ENCODE results near the gene CYP4A22.
"Not testable (repeated sequence)": the region's sequence is repeated elsewhere in the genome, so short reads cannot be mapped to it uniquely, and the experiment has no call there.

Gene CYP4A22

DNA sequence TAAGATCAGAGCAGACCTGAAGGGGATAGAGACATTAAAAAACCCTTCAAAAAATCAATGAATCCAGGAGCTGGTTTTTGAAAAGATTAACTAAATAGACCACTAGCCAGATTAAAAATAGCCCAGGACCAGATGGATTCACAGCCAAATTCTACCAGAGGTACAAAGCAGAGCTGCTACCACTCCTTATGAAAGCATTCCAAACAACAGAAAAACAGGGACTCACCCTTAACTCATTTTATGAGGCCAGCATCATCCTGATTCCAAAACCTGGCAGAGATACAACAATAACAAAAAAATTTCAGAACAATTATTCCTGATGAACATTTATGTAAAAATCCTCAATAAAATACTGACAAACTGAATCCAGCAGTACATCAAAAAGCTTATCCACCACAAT lies 19.2 kb downstream of the CYP4A22 start:
- H3K27me3 ChIP-seq (ENCODE audit: control insufficient read depth in 1 of 2, insufficient read depth in 2 of 2, low read length in 2 of 2); H3K36me3 ChIP-seq (ENCODE audit: control insufficient read depth in 1 of 2, insufficient read depth in 2 of 2, low read length in 2 of 2); H3K9me3 ChIP-seq (ENCODE audit: control insufficient read depth in 1 of 2, low read length in 2 of 2); H3K9ac ChIP-seq (ENCODE audit: low read depth in 1 of 2, low read length in 2 of 2); H3K4me1 ChIP-seq (ENCODE audit: control insufficient read depth in 1 of 2, insufficient read depth in 2 of 2, low read length in 2 of 2); H3K4me3 ChIP-seq (ENCODE audit: low read depth in 1 of 2, low read length in 2 of 2); H3K27ac ChIP-seq (ENCODE audit: low read depth, low read length): not testable (repeated sequence)

DNA sequence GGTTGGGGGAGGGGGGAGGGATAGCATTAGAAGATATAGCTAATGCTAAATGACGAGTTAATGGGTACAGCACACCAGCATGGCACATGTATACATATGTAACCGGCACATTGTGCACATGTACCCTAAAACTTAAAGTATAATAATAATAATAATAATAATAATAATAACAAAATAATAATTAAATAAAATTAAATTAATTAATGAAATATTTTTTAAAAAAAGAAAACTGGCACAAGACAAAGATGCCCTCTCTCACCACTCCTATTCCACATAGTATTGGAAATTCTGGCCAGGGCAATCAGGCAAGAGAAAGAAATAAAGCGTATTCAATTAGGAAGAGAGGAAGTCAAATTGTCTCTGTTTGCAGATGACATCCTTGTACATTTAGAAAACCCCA lies 20.7 kb downstream of the CYP4A22 start:
- H3K9me3 ChIP-seq (ENCODE audit: control insufficient read depth in 1 of 2, low read length in 2 of 2); H3K4me1 ChIP-seq (ENCODE audit: control insufficient read depth in 1 of 2, insufficient read depth in 2 of 2, low read length in 2 of 2); H3K27me3 ChIP-seq (ENCODE audit: control insufficient read depth in 1 of 2, insufficient read depth in 2 of 2, low read length in 2 of 2); H3K27ac ChIP-seq (ENCODE audit: low read depth, low read length); H3K4me3 ChIP-seq (ENCODE audit: low read depth in 1 of 2, low read length in 2 of 2); H3K36me3 ChIP-seq (ENCODE audit: control insufficient read depth in 1 of 2, insufficient read depth in 2 of 2, low read length in 2 of 2); H3K9ac ChIP-seq (ENCODE audit: low read depth in 1 of 2, low read length in 2 of 2): not testable (repeated sequence)

DNA sequence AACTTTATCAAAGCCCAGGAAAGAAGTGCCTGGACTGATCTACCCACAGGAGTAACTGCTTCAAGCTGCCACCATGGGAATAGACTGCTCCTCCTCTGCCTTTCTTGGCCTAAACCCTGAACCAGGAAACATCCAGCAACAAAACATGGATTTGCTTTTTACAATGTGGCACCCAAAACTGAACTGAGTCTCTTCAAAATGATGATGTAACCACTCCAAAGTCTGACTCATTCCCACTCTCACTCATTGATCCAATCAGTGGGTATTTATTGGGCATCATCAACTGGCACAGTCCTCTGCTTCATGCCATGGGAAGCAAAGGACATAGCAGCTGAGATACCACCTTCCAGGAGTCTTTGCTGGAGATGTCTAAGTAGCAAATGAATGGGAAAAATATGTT lies 23.5 kb downstream of the CYP4A22 start:
- Histone ChIP-seq H3K4me1 (ENCODE audit: control insufficient read depth in 1 of 2, insufficient read depth in 2 of 2, low read length in 2 of 2) (no peaks in the 10 kb centered on the region), H3K9me3 (ENCODE audit: control insufficient read depth in 1 of 2, low read length in 2 of 2) (no peaks in the 10 kb centered on the region), H3K9ac (ENCODE audit: low read depth in 1 of 2, low read length in 2 of 2) (no peak overlapping the region), H3K36me3 (ENCODE audit: control insufficient read depth in 1 of 2, insufficient read depth in 2 of 2, low read length in 2 of 2) (no peaks in the 10 kb centered on the region), H3K27me3 (ENCODE audit: control insufficient read depth in 1 of 2, insufficient read depth in 2 of 2, low read length in 2 of 2) (no peaks in the 10 kb centered on the region), H3K27ac (ENCODE audit: low read depth, low read length) (no peak overlapping the region), H3K4me3 (ENCODE audit: low read depth in 1 of 2, low read length in 2 of 2) (no peak overlapping the region)

DNA sequence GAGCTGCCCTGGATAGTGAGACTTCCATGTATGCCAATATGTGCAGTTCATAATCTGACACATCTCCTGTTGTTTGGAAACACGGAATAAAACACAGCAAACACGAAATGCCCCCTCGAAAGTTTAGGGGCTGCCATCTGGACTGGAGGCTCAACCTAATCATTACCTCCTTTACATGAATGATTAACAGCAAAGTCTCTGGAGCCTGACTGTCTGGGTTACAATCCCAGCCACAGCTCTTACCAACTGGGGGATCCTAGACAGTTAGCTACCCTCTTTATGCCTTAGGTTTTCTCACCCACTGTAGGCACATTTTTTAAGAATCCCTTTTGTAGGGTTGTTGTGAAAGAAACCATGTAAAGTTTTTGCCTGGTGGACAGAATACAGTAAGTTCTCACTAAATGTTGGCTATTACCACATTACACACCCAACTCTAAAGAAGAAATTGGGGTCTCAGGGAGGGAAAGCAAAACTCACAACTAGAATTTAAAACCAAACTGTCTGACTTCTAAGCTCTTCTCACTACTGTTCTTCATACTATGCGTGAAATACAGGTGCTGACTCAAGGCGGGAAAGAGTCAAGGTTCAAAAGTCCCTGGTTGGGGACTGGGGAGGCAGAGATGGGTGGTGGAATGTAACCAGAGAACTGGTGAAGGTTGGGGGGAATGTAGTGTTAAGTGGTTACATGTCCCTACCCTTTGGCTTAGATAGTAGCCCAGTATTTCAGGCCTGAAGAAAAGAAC lies 24.2 kb downstream of the CYP4A22 start:
- Histone ChIP-seq H3K4me1 (ENCODE audit: control insufficient read depth in 1 of 2, insufficient read depth in 2 of 2, low read length in 2 of 2) (no peaks in the 10 kb centered on the region), H3K27ac (ENCODE audit: low read depth, low read length) (no peak overlapping the region), H3K27me3 (ENCODE audit: control insufficient read depth in 1 of 2, insufficient read depth in 2 of 2, low read length in 2 of 2) (no peaks in the 10 kb centered on the region), H3K9ac (ENCODE audit: low read depth in 1 of 2, low read length in 2 of 2) (no peak overlapping the region), H3K36me3 (ENCODE audit: control insufficient read depth in 1 of 2, insufficient read depth in 2 of 2, low read length in 2 of 2) (no peaks in the 10 kb centered on the region), H3K9me3 (ENCODE audit: control insufficient read depth in 1 of 2, low read length in 2 of 2) (no peaks in the 10 kb centered on the region), H3K4me3 (ENCODE audit: low read depth in 1 of 2, low read length in 2 of 2) (no peak overlapping the region)

DNA sequence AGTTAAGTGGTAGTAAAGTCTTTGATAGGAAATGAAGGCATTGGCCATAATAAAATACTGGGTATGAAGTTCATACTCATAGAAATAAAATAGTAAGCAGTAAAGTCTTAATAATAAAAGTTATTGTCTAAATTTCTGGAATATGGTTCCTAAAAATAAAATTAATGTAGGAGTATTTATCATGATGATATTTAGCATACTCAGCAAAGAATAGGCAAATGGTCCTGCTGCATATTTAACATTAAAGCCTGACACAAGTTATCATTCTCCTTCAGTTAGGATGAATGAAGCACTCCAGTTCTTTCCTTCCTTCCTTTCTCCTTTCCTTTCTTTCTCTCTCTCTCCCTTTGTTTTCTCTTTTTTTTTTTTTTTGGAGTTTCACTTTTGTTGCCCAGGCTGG lies 27.3 kb downstream of the CYP4A22 start:
- H3K9ac ChIP-seq (ENCODE audit: low read depth in 1 of 2, low read length in 2 of 2): no peak overlapping the region
- H3K27me3 ChIP-seq (ENCODE audit: control insufficient read depth in 1 of 2, insufficient read depth in 2 of 2, low read length in 2 of 2): no peaks in the 10 kb centered on the region
- no peaks in the 10 kb centered on the region for H3K36me3 ChIP-seq (ENCODE audit: control insufficient read depth in 1 of 2, insufficient read depth in 2 of 2, low read length in 2 of 2)
- no peak overlapping the region for H3K4me3 ChIP-seq (ENCODE audit: low read depth in 1 of 2, low read length in 2 of 2)
- H3K4me1 ChIP-seq (ENCODE audit: control insufficient read depth in 1 of 2, insufficient read depth in 2 of 2, low read length in 2 of 2): no peaks in the 10 kb centered on the region
- H3K27ac ChIP-seq (ENCODE audit: low read depth, low read length): no peak overlapping the region
- no peaks in the 10 kb centered on the region for H3K9me3 ChIP-seq (ENCODE audit: control insufficient read depth in 1 of 2, low read length in 2 of 2)

DNA sequence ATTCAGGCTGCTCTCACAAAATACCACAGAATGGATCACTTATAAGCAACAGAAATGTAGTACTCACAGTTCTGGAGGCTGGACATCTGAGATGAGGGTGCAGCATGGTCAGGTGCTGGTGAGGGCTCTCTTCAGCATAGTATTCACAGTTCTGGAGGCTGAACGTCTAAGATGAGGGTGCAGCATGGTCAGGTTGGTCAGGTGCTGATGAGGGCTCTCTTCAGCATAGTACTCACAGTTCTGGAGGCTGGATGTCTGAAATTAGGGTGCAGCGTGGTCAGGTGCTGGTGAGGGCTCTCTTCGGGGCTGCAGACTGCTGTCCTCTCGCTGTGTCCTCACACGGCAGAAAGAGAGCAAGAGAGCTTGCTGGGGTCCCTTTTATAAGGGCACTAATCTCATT lies 35.5 kb downstream of the CYP4A22 start:
- Histone ChIP-seq H3K9me3 (ENCODE audit: control insufficient read depth in 1 of 2, low read length in 2 of 2) (no peaks in the 10 kb centered on the region), H3K27ac (ENCODE audit: low read depth, low read length) (no peak overlapping the region), H3K4me1 (ENCODE audit: control insufficient read depth in 1 of 2, insufficient read depth in 2 of 2, low read length in 2 of 2) (no peaks in the 10 kb centered on the region), H3K4me3 (ENCODE audit: low read depth in 1 of 2, low read length in 2 of 2) (no peak overlapping the region), H3K27me3 (ENCODE audit: control insufficient read depth in 1 of 2, insufficient read depth in 2 of 2, low read length in 2 of 2) (no peaks in the 10 kb centered on the region), H3K36me3 (ENCODE audit: control insufficient read depth in 1 of 2, insufficient read depth in 2 of 2, low read length in 2 of 2) (no peaks in the 10 kb centered on the region), H3K9ac (ENCODE audit: low read depth in 1 of 2, low read length in 2 of 2) (no peak overlapping the region)

DNA sequence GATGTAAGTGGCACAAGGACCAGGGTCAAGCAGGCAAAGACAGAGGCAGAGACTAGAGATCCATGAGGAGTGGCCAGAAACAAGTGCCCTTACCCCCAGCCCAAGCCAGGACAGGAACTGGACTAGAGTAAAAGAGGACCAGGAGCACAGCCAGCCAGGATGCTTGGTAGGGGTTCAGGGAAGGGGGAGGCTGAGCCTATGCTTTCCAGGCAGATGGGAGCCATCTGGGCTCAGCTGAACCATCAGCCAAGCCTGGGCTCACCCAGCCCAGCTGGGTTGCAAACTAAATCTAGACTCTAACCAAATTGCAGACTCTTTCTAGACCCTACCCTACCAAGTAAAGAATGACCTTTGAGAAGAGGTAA lies 37.4 kb downstream of the CYP4A22 start:
- H3K4me1 ChIP-seq (ENCODE audit: control insufficient read depth in 1 of 2, insufficient read depth in 2 of 2, low read length in 2 of 2): peaks cover 4 to 5% of the 10 kb centered on the region in 2 donors
- no peak overlapping the region for H3K4me3 ChIP-seq (ENCODE audit: low read depth in 1 of 2, low read length in 2 of 2)
- no peak overlapping the region for H3K9ac ChIP-seq (ENCODE audit: low read depth in 1 of 2, low read length in 2 of 2)
- no peak overlapping the region for H3K27ac ChIP-seq (ENCODE audit: low read depth, low read length)
- H3K9me3 ChIP-seq (ENCODE audit: control insufficient read depth in 1 of 2, low read length in 2 of 2): no peaks in the 10 kb centered on the region
- no peaks in the 10 kb centered on the region for H3K27me3 ChIP-seq (ENCODE audit: control insufficient read depth in 1 of 2, insufficient read depth in 2 of 2, low read length in 2 of 2)
- H3K36me3 ChIP-seq (ENCODE audit: control insufficient read depth in 1 of 2, insufficient read depth in 2 of 2, low read length in 2 of 2): no peaks in the 10 kb centered on the region

DNA sequence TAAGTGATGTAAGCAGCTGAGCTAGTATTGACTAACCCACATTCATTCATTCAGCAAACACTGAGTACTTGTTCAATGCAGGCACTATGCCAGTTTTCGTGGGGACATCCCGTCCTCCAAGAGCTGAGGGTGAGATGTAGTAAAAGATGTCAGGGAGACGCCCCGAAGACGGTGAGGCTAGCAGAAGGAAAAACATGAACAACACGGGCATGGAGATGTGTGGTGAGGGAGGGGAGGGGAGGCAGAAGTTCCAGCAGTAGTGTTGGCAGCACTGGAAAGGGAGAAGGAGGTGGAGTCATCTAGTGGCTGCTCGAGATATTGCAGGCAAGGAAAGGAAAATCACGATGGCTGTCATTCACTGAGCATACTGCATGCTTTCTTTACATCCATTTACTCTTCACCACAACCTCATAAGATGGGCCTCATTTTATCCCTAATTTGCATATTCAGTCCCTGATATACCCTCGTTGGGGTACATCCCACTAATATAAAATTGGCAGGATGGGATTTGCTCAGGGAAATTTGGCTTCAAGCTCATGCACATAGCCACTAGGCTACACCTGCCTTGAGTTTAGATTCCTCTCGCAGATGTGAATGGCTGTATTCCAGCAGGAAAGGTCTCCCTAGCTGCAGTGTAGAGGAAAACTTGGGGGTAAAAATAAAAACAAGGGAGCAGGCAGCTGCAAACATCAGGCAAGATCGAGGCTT lies 38.1 kb downstream of the CYP4A22 start:
- H3K9ac ChIP-seq (ENCODE audit: low read depth in 1 of 2, low read length in 2 of 2): no peak overlapping the region
- no peaks in the 10 kb centered on the region for H3K36me3 ChIP-seq (ENCODE audit: control insufficient read depth in 1 of 2, insufficient read depth in 2 of 2, low read length in 2 of 2)
- peaks cover 11 to 13% of the 10 kb centered on the region in 2 donors for H3K4me1 ChIP-seq (ENCODE audit: control insufficient read depth in 1 of 2, insufficient read depth in 2 of 2, low read length in 2 of 2)
- no peak overlapping the region for H3K4me3 ChIP-seq (ENCODE audit: low read depth in 1 of 2, low read length in 2 of 2)
- no peak overlapping the region for H3K27ac ChIP-seq (ENCODE audit: low read depth, low read length)
- no peaks in the 10 kb centered on the region for H3K9me3 ChIP-seq (ENCODE audit: control insufficient read depth in 1 of 2, low read length in 2 of 2)
- H3K27me3 ChIP-seq (ENCODE audit: control insufficient read depth in 1 of 2, insufficient read depth in 2 of 2, low read length in 2 of 2): peaks cover 0 to 4% of the 10 kb centered on the region in 2 donors

DNA sequence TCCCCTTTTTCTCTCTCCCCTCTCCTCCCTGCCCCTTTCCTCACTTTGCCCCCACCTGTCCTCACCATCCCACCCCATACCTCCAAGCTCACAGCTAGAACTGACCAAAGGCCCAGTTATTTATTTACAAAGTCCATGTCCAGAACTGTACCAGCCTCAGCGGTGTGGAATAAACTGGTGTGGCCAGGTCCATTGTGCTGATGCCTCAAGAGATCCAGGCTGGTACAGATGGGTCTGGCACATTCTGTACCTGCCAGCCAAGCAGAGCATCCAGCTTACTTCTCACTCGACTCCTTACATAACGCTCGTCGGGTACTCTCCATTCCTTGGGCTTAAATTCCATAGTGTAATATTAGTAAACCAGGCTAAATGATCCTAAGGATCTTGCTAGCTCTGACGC lies 40.8 kb downstream of the CYP4A22 start:
- Histone ChIP-seq H3K9ac (ENCODE audit: low read depth in 1 of 2, low read length in 2 of 2) (no peak overlapping the region), H3K4me3 (ENCODE audit: low read depth in 1 of 2, low read length in 2 of 2) (no peak overlapping the region), H3K36me3 (ENCODE audit: control insufficient read depth in 1 of 2, insufficient read depth in 2 of 2, low read length in 2 of 2) (no peaks in the 10 kb centered on the region), H3K27ac (ENCODE audit: low read depth, low read length) (no peak overlapping the region), H3K9me3 (ENCODE audit: control insufficient read depth in 1 of 2, low read length in 2 of 2) (no peaks in the 10 kb centered on the region), H3K4me1 (ENCODE audit: control insufficient read depth in 1 of 2, insufficient read depth in 2 of 2, low read length in 2 of 2) (peaks cover 14 to 27% of the 10 kb centered on the region in 2 donors), H3K27me3 (ENCODE audit: control insufficient read depth in 1 of 2, insufficient read depth in 2 of 2, low read length in 2 of 2) (peaks cover 0 to 6% of the 10 kb centered on the region in 2 donors)

DNA sequence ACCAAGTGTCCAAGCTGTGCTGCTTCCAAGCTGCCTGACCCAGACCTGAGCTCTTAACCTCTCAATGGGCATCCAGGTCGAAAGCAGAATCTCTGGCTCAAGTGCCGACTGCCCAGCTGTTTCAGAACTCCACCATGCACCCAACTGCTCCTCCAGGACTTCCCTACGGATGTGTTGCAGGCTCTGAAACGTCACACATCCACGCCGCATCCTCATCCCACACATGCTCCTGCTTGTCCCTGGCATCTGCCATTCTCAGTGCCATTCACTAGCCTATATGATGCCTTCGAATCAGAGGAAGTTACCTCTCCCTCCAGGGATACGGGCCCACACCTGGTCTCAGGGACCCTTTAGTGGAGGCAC lies 41.4 kb downstream of the CYP4A22 start:
- Histone ChIP-seq H3K27ac (ENCODE audit: low read depth, low read length) (no peak overlapping the region), H3K9me3 (ENCODE audit: control insufficient read depth in 1 of 2, low read length in 2 of 2) (no peaks in the 10 kb centered on the region), H3K4me3 (ENCODE audit: low read depth in 1 of 2, low read length in 2 of 2) (peak overlapping the region; percentile 78 to 80)

More for the DNA sequence above, 41.4 kb downstream of the CYP4A22 start:
- Histone ChIP-seq H3K27me3 (ENCODE audit: control insufficient read depth in 1 of 2, insufficient read depth in 2 of 2, low read length in 2 of 2) (peaks cover 0 to 6% of the 10 kb centered on the region in 2 donors), H3K4me1 (ENCODE audit: control insufficient read depth in 1 of 2, insufficient read depth in 2 of 2, low read length in 2 of 2) (peaks cover 14 to 27% of the 10 kb centered on the region in 2 donors), H3K36me3 (ENCODE audit: control insufficient read depth in 1 of 2, insufficient read depth in 2 of 2, low read length in 2 of 2) (no peaks in the 10 kb centered on the region), H3K9ac (ENCODE audit: low read depth in 1 of 2, low read length in 2 of 2) (no peak overlapping the region)
